ENCODE measurements around the gene ASPHD1.

GRCh38 chr16:29863669-29863984 lies 36.7 kb upstream of the ASPHD1 start:
- TF ChIP-seq YY1 (IDR thresholded peaks at IDR 0.05; ENCODE audit: low read depth, low read length), result no peak
- no peak for TF ChIP-seq FOSL1 (IDR thresholded peaks at IDR 0.05; ENCODE audit: insufficient read depth, low read depth, low read length)
- no peak for TF ChIP-seq CTCF (IDR thresholded peaks at IDR 0.05; ENCODE audit: control extremely low read depth in 1 of 3, insufficient read depth in 1 of 3, low read depth in 1 of 3, low read length in 3 of 3)
- no peak for TF ChIP-seq SRF (IDR thresholded peaks at IDR 0.05; ENCODE audit: low read depth, low read length)
- TF ChIP-seq RFX5 (IDR thresholded peaks at IDR 0.05; ENCODE audit: borderline replicate concordance, low read depth, low read length), result no peak
- TF ChIP-seq EZH2 (IDR thresholded peaks at IDR 0.05; ENCODE audit: low read depth, low read length, severe bottlenecking), result no peak
- no peak for TF ChIP-seq SIX5 (IDR thresholded peaks at IDR 0.05; ENCODE audit: low read depth, low read length)
- no peak for TF ChIP-seq EP300 (IDR thresholded peaks at IDR 0.05; ENCODE audit: borderline replicate concordance in 1 of 2, low read depth in 2 of 2, low read length in 2 of 2)

Measured in H1 (cell line).